WTC11 (cell line): ENCODE data around the gene ANKRD11.

ENCODE experiments used
- CTCF ChIP-seq: fragments of 200-600 bp; IDR thresholded peaks from 2 replicates; pipeline ENCODE4 v1.8.0; 2022; ENCODE audit warnings: antibody characterized with exemption
- E2F5 ChIP-seq: sonication (generic); formaldehyde crosslinking; IDR thresholded peaks from 2 replicates; pipeline ENCODE4 v1.8.1; 2022; ENCODE audit warnings: mild to moderate bottlenecking, moderate library complexity, missing genetic modification reagents
- MAX ChIP-seq: sonication (generic); formaldehyde crosslinking; IDR thresholded peaks from 2 replicates; pipeline ENCODE4 v1.8.0; 2022; ENCODE audit warnings: mild to moderate bottlenecking, missing genetic modification reagents

DNA sequence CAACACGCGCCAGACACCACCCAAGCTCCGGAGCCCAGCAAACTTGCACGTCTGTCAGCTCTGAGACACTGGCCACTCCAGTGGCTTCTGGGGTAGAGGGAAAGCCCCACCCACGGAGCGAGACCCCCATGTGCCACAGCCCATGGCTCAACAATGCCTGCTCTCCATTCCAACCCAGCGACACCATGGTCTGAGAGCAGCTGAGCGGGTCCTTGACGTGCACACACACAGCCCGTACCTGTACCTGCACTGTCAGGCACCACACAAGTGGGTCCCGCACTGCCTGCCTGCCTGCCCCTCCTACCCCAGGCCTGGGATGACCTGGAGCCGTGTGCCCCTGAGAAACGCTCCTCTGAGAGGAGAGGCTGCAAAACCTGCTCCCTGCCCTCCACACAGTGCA is 195.9 kb downstream of the ANKRD11 start:
- TF ChIP-seq CTCF (no peak), E2F5 (no peak), MAX (CRISPR knock-in tag) (no peak)
